GM18517 (cell line): Measurements from ENCODE around the gene ZNF319.

Source experiments
- ATAC-seq: cut with Tn5 transposase; IDR thresholded peaks from one replicate; pipeline ENCODE4 v1.9.1; 2021; ENCODE audit warnings: mild to moderate bottlenecking, moderate library complexity; ENCODE audit not compliant: unreplicated experiment

The ZNF319 gene

GRCh38 chr16:58037365-58038057 lies 37.0 kb upstream of the ZNF319 start:
- no peak for ATAC-seq

GRCh38 chr16:58036943-58037342 lies 36.5 kb upstream of the ZNF319 start:
- ATAC-seq, result no peak

- no peak for ATAC-seq
Observed at GRCh38 chr16:58035356-58036170, 35.1 kb upstream of the ZNF319 start.

GRCh38 chr16:58034774-58035173 lies 34.3 kb upstream of the ZNF319 start:
- ATAC-seq, result no peak

GRCh38 chr16:58034128-58034685 lies 33.7 kb upstream of the ZNF319 start:
- ATAC-seq, result no peak

GRCh38 chr16:58032710-58033293 lies 32.3 kb upstream of the ZNF319 start:
- no peak for ATAC-seq

GRCh38 chr16:58031016-58031800 lies 30.7 kb upstream of the ZNF319 start:
- no peak for ATAC-seq

- no peak for ATAC-seq
Observed at GRCh38 chr16:58030136-58030840, 29.8 kb upstream of the ZNF319 start.

- ATAC-seq, result no peak
Observed at GRCh38 chr16:58029410-58029809, 28.9 kb upstream of the ZNF319 start.

- no peak for ATAC-seq
Observed at GRCh38 chr16:58028541-58029070, 28.1 kb upstream of the ZNF319 start.

- no peak for ATAC-seq
Observed at GRCh38 chr16:58027916-58028455, 27.5 kb upstream of the ZNF319 start.

- no peak for ATAC-seq
Observed at GRCh38 chr16:58027161-58027915, 26.9 kb upstream of the ZNF319 start.

GRCh38 chr16:58026705-58027160 lies 26.3 kb upstream of the ZNF319 start:
- no peak for ATAC-seq

GRCh38 chr16:58026139-58026704 lies 25.8 kb upstream of the ZNF319 start:
- no peak for ATAC-seq

- ATAC-seq, result no peak
Observed at GRCh38 chr16:58025351-58026138, 25.1 kb upstream of the ZNF319 start, which contains the start of gene MMP15. TSS of gene MMP15 (plus strand) at chr16:58025754. CDS start at chr16:58026351, 597 bp downstream.

- no peak for ATAC-seq
Observed at GRCh38 chr16:58024486-58025350, 24.2 kb upstream of the ZNF319 start.
